Osteoblast (primary cell): ENCODE measurements around the gene SHROOM1. TPM values are rescaled to one million over a fixed set of nuclear protein-coding genes. Genes with fewer than 3 reads are reported as not detected.

Source experiments
- DNase-seq: peaks from one replicate; pipeline ENCODE4 v3.0.0; 2011; ENCODE audit warnings: low spot score, mixed read lengths; ENCODE audit not compliant: insufficient read length; ENCODE audit errors: missing footprints
- H2AFZ ChIP-seq: 2 replicates; pipeline ENCODE4 v1.6.0; 2011; ENCODE audit warnings: mild to moderate bottlenecking, low read length
- H3K27ac ChIP-seq: 2 replicates; pipeline ENCODE4 v1.5.1; 2011; ENCODE audit warnings: mild to moderate bottlenecking, low read depth, low read length, moderate library complexity
- H3K27me3 ChIP-seq: 2 replicates; pipeline ENCODE4 v1.6.0; 2012; ENCODE audit warnings: mild to moderate bottlenecking, control low read depth, inconsistent platforms, low read length, moderate library complexity; ENCODE audit not compliant: insufficient read depth
- H3K36me3 ChIP-seq: 2 replicates; pipeline ENCODE4 v1.5.1; 2011; ENCODE audit warnings: mild to moderate bottlenecking, low read length, control low read depth, moderate library complexity; ENCODE audit not compliant: insufficient read depth
- H3K4me1 ChIP-seq: 2 replicates; pipeline ENCODE4 v1.5.1; 2011; ENCODE audit warnings: mild to moderate bottlenecking, low read length, control low read depth, moderate library complexity; ENCODE audit not compliant: insufficient read depth
- H3K4me2 ChIP-seq: 2 replicates; pipeline ENCODE4 v1.6.0; 2011; ENCODE audit warnings: mild to moderate bottlenecking, low read length; ENCODE audit not compliant: insufficient read depth
- H3K4me3 ChIP-seq: fragments of 200-600 bp; sonication (generic); 3 replicates; pipeline ENCODE4 v1.5.1; 2012; ENCODE audit warnings: mild to moderate bottlenecking, low read length, inconsistent platforms; ENCODE audit not compliant: insufficient read depth
- H3K79me2 ChIP-seq: 2 replicates; pipeline ENCODE4 v1.6.0; 2012; ENCODE audit warnings: mild to moderate bottlenecking, low read length, control low read depth, inconsistent platforms; ENCODE audit not compliant: insufficient read depth
- H3K9me3 ChIP-seq: 2 replicates; pipeline ENCODE4 v1.5.1; 2011; ENCODE audit warnings: low read depth, low read length, control low read depth
- H4K20me1 ChIP-seq: 2 replicates; pipeline ENCODE4 v1.6.0; 2012; ENCODE audit warnings: mild to moderate bottlenecking, low read length, control low read depth; ENCODE audit not compliant: insufficient read depth
- CTCF ChIP-seq: IDR thresholded peaks from 2 replicates; pipeline ENCODE4 v1.5.1; 2011; ENCODE audit warnings: mild to moderate bottlenecking, low read depth, low read length, moderate library complexity; ENCODE audit errors: extremely low read depth
- total RNA-seq: library from RNA; depleted of rRNA; stranded (reverse); fragments of >200 nt; gene quantifications from 2 replicates; pipeline ENCODE4 v1.2.3, GENCODE V29; 2012

Gene SHROOM1
- total RNA-seq, 1 donor = 4.7 TPM

- Histone ChIP-seq H3K9me3 (no peaks in the 10 kb centered on the region), H3K4me3 (peak within 1 kb of the TSS; percentile 30), H3K27ac (no peak within 1 kb of the TSS), H3K4me1 (peaks cover 16% of the 10 kb centered on the region), H4K20me1 (no peaks in the 10 kb centered on the region), H2AFZ (peak within 1 kb of the TSS; percentile 22), H3K79me2 (no peaks in the 10 kb centered on the region), H3K4me2 (peak within 1 kb of the TSS; percentile 51), H3K27me3 (peaks cover 47% of the 10 kb centered on the region), H3K36me3 (no peaks in the 10 kb centered on the region)
- peak; percentile 86 for DNase-seq
- no peak for TF ChIP-seq CTCF
Measured at GRCh38 chr5:132812781-132813598, 17.5 kb downstream of the SHROOM1 start, which contains the start of gene SOWAHA. SOWAHA (plus strand) TSS chr5:132813302; CDS start chr5:132813622, 320 bp downstream.

DNA sequence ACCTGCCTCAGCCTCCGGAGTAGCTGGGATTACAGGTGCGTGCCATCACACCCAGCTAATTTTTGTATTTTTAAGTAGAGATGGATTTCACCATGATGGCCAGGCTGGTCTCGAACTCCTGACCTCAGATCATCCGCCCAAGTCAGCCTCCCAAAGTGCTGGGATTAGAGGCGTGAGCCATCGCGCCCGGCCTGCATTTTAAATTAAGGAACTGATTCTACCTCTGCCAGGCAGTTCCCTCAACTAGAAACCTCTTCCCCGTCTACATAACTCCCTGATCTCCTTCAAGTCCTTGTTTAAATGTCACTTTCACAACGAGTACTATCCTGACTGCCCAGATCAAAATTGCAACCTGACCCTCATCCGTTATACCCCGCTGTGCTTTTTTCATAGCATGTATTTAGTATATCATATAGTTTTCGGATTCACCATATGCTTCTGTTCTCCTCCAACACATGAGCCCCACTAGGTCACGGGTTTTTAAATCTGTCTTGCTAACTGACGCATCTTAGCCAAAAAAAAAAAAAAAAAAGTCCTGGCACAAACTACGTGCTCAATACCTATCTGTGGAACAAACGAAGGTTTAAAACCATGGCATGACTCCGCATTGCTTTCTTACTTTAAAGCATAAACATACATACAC is 18.2 kb downstream of the SHROOM1 start:
- H3K27ac ChIP-seq = no peak overlapping the region
- no peak overlapping the region for H2AFZ ChIP-seq
- no peaks in the 10 kb centered on the region for H4K20me1 ChIP-seq
- no peak for TF ChIP-seq CTCF
- H3K27me3 ChIP-seq = peaks cover 47% of the 10 kb centered on the region
- no peak overlapping the region for H3K4me3 ChIP-seq
- no peaks in the 10 kb centered on the region for H3K79me2 ChIP-seq
- peaks cover 16% of the 10 kb centered on the region for H3K4me1 ChIP-seq
- H3K4me2 ChIP-seq = no peak overlapping the region
- no peak for DNase-seq
- H3K36me3 ChIP-seq = no peaks in the 10 kb centered on the region
- no peaks in the 10 kb centered on the region for H3K9me3 ChIP-seq

DNA sequence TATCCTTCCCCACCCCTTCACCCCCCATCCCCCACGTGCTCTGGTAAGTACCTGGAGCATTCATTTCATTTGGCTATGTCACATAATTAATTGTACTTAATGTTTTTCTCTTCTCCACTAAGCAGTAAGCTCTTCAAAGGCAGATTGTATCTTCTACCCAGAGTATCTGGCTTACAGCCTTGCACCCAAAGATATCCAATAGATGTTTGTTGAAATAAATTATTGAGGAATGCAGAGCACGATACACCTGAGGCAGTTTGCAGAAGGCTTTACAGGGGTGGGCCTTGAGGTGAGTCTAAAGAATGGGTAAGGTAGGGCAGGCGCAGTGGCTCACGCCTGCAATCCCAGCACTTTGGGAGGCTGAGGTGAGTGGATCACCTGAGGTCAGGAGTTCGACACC is 19.8 kb downstream of the SHROOM1 start:
- Histone ChIP-seq H3K27ac (no peak overlapping the region), H3K4me3 (no peak overlapping the region), H3K79me2 (no peaks in the 10 kb centered on the region), H3K4me2 (no peak overlapping the region), H4K20me1 (no peaks in the 10 kb centered on the region), H3K4me1 (peaks cover 6% of the 10 kb centered on the region), H3K27me3 (peaks cover 47% of the 10 kb centered on the region), H2AFZ (no peak overlapping the region), H3K36me3 (no peaks in the 10 kb centered on the region), H3K9me3 (no peaks in the 10 kb centered on the region)
- no peak for DNase-seq
- TF ChIP-seq CTCF = no peak

GRCh38 chr5:132808866-132809265 is 21.6 kb downstream of the SHROOM1 start:
- Histone ChIP-seq H3K27ac (no peak overlapping the region), H3K9me3 (no peaks in the 10 kb centered on the region), H3K4me2 (no peak overlapping the region), H3K4me3 (no peak overlapping the region), H3K79me2 (no peaks in the 10 kb centered on the region), H2AFZ (no peak overlapping the region), H3K27me3 (peaks cover 39% of the 10 kb centered on the region), H4K20me1 (no peaks in the 10 kb centered on the region), H3K4me1 (no peaks in the 10 kb centered on the region), H3K36me3 (no peaks in the 10 kb centered on the region)
- peak; percentile 44 for DNase-seq
- no peak for TF ChIP-seq CTCF
